ENCODE data around the gene AATK. TPM values are rescaled to one million over a fixed set of nuclear protein-coding genes. Genes with fewer than 3 reads are reported as not detected.

The AATK gene
- total RNA-seq, 6 donors from 2014 or later, result 39.2 to 144 (median 92.2) TPM

GRCh38 chr17:81163703-81164370, 2.2 kb downstream of the AATK start:
- 88 to 91% methylated on average over 5 to 14 of the region's 15 CpGs for WGBS, 2 donors
- peak in 1 of 2 donors; percentile 75 for DNase-seq
- Histone ChIP-seq H3K4me1 (peaks cover 16 to 30% (median 25%) of the 10 kb centered on the region in 4 donors), H3K27ac (no peak overlapping the region), H3K9me3 (no peaks in the 10 kb centered on the region), H3K27me3 (peaks cover 1 to 7% (median 5%) of the 10 kb centered on the region in 4 donors), H3K36me3 (no peaks in the 10 kb centered on the region), H3K4me3 (no peak overlapping the region)
- ATAC-seq (ENCODE audit: low FRiP score in 2 of 2), result no peak
- no peak for TF ChIP-seq EP300 (IDR thresholded peaks at IDR 0.05)
- TF ChIP-seq CTCF (IDR thresholded peaks at IDR 0.05), result no peak
- TF ChIP-seq POLR2AphosphoS5 (IDR thresholded peaks at IDR 0.05), result no peak
- no peak for TF ChIP-seq POLR2A (IDR thresholded peaks at IDR 0.05)

GRCh38 chr17:81163051-81163695, 2.8 kb downstream of the AATK start:
- Histone ChIP-seq H3K36me3 (no peaks in the 10 kb centered on the region), H3K4me3 (no peak overlapping the region), H3K9me3 (no peaks in the 10 kb centered on the region), H3K27ac (no peak overlapping the region), H3K27me3 (peaks cover 1 to 7% (median 5%) of the 10 kb centered on the region in 4 donors), H3K4me1 (peaks cover 16 to 30% (median 25%) of the 10 kb centered on the region in 4 donors)
- DNase-seq, result no peak
- no peak for ATAC-seq (ENCODE audit: low FRiP score in 2 of 2)
- 90 to 92% methylated on average over 5 to 15 of the region's 19 CpGs for WGBS, 2 donors
- TF ChIP-seq POLR2AphosphoS5 (IDR thresholded peaks at IDR 0.05) (no peak), POLR2A (IDR thresholded peaks at IDR 0.05) (no peak), CTCF (IDR thresholded peaks at IDR 0.05) (no peak), EP300 (IDR thresholded peaks at IDR 0.05) (no peak)

- Histone ChIP-seq H3K27me3 (peaks cover 1 to 7% (median 5%) of the 10 kb centered on the region in 4 donors), H3K4me3 (no peak overlapping the region), H3K36me3 (no peaks in the 10 kb centered on the region), H3K4me1 (peaks cover 16 to 30% (median 25%) of the 10 kb centered on the region in 4 donors), H3K9me3 (no peaks in the 10 kb centered on the region), H3K27ac (no peak overlapping the region)
- no peak for TF ChIP-seq CTCF (IDR thresholded peaks at IDR 0.05)
- no peak for ATAC-seq (ENCODE audit: low FRiP score in 2 of 2)
- 90 to 100% methylated on average over 2 to 11 of the region's 11 CpGs for WGBS, 2 donors
- DNase-seq, result peak in 1 of 2 donors; percentile 57
These were observed 3.5 kb downstream of the AATK start for GRCh38 chr17:81162491-81162890.

GRCh38 chr17:81161972-81162371, 4.0 kb downstream of the AATK start:
- DNase-seq (no peak), ATAC-seq (ENCODE audit: low FRiP score in 2 of 2) (no peak)
- Histone ChIP-seq H3K4me1 (peaks cover 16 to 30% (median 25%) of the 10 kb centered on the region in 4 donors), H3K4me3 (no peak overlapping the region), H3K9me3 (no peaks in the 10 kb centered on the region), H3K27ac (no peak overlapping the region), H3K36me3 (no peaks in the 10 kb centered on the region), H3K27me3 (peaks cover 1 to 7% (median 5%) of the 10 kb centered on the region in 4 donors)
- no peak for TF ChIP-seq CTCF (IDR thresholded peaks at IDR 0.05)
- no peak for TF ChIP-seq POLR2A (IDR thresholded peaks at IDR 0.05)
- TF ChIP-seq EP300 (IDR thresholded peaks at IDR 0.05), result no peak
- no peak for TF ChIP-seq POLR2AphosphoS5 (IDR thresholded peaks at IDR 0.05)
- WGBS, 2 donors, result 96% methylated on average over 14 of the region's 16 CpGs; no CpG with 5 or more reads in 1 of the 2 donors

All from upper lobe of left lung (tissue), 6 donors.